SKM-1 treated with dmso at 0.1 percent for 144 hours (cell line): ENCODE measurements around the gene ARMC12.
"Not testable (repeated sequence)": the region's sequence is repeated elsewhere in the genome, so short reads cannot be mapped to it uniquely, and the experiment has no call there.

Experiments used
- DNase-seq: peaks from one replicate; lab custom pipeline; 2025; ENCODE audit not compliant: unreplicated experiment; lab: John Stamatoyannopoulos, UW

Gene ARMC12

GRCh38 chr6:35733633-35734032 lies 3.2 kb upstream of the ARMC12 start:
- DNase-seq, result no peak

GRCh38 chr6:35734319-35734718 lies 2.5 kb upstream of the ARMC12 start:
- not testable (repeated sequence) for DNase-seq

- DNase-seq, result no peak
These were observed 1.4 kb upstream of the ARMC12 start for GRCh38 chr6:35735452-35735851.

- DNase-seq, result peak; percentile 47
These were observed 458 bp upstream of the ARMC12 start for GRCh38 chr6:35736253-35736894.

GRCh38 chr6:35737413-35738211 lies 780 bp downstream of the ARMC12 start:
- peak; percentile 86 for DNase-seq

GRCh38 chr6:35739645-35740524 lies 3.1 kb downstream of the ARMC12 start:
- no peak for DNase-seq

- DNase-seq, result no peak
These were observed 6.0 kb downstream of the ARMC12 start for GRCh38 chr6:35742842-35743241.

- DNase-seq, result no peak
These were observed 8.7 kb downstream of the ARMC12 start for GRCh38 chr6:35745509-35745908.

GRCh38 chr6:35746516-35746915 lies 9.7 kb downstream of the ARMC12 start:
- DNase-seq, result no peak

- DNase-seq, result no peak
These were observed 11.0 kb downstream of the ARMC12 start for GRCh38 chr6:35747877-35748276.

- no peak for DNase-seq
These were observed 13.7 kb downstream of the ARMC12 start for GRCh38 chr6:35750557-35750956.

- DNase-seq, result no peak
These were observed 14.8 kb downstream of the ARMC12 start for GRCh38 chr6:35751594-35751993.

- no peak for DNase-seq
These were observed 15.5 kb downstream of the ARMC12 start for GRCh38 chr6:35752330-35752729.

GRCh38 chr6:35754452-35755277 lies 17.8 kb downstream of the ARMC12 start:
- no peak for DNase-seq

- DNase-seq, result no peak
These were observed 18.6 kb downstream of the ARMC12 start for GRCh38 chr6:35755278-35755924.

GRCh38 chr6:35757456-35758123 lies 20.8 kb downstream of the ARMC12 start:
- peak; percentile 69 for DNase-seq

GRCh38 chr6:35759426-35759825 lies 22.6 kb downstream of the ARMC12 start:
- no peak for DNase-seq

GRCh38 chr6:35765739-35766138 lies 28.9 kb downstream of the ARMC12 start:
- no peak for DNase-seq

GRCh38 chr6:35769211-35769610 lies 32.4 kb downstream of the ARMC12 start:
- DNase-seq, result no peak

- DNase-seq, result no peak
These were observed 34.5 kb downstream of the ARMC12 start for GRCh38 chr6:35771343-35771627.
